ENCODE measurements around the gene UQCRC1.

UQCRC1 gene

DNA sequence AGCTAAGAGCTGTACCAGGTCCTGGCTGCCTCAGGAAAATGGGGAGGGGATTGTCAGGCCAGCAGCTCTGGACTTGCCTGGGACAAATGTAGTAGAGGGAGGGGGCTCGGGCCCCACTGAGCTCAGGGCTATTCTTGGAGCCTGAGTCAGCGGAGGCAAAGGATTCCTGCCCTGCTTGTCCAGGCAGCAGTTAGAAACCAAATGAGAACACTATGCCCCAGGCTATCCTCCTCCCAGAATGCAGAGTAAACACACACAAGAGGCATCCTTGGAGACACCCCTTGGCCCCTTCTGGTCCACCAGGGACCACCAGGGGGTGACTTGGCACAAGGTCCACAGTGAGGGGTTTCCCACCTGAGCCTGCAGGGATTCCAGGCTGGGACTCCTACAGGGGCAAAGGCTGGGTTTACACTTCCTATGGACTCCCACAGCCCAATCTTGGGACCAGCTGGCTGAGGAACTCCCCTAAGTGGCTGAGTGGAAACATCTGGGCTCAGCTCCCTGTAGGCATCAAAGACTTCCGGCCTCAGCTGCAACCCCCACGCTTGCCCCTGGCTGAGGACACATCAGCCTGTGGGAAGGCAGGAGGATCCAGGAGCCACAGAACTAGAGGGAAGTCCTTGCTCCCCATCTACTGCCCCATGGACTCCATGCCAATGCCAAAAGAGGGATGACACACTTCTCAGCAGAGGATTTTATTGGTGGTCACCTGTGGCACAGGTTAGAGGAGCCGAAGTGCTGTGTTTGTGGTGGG is 10.9 kb downstream of the UQCRC1 start:
- DNase-seq, result no peak

- DNase-seq, result no peak
These were observed 12.0 kb downstream of the UQCRC1 start for GRCh38 chr3:48597408-48597800.

DNA sequence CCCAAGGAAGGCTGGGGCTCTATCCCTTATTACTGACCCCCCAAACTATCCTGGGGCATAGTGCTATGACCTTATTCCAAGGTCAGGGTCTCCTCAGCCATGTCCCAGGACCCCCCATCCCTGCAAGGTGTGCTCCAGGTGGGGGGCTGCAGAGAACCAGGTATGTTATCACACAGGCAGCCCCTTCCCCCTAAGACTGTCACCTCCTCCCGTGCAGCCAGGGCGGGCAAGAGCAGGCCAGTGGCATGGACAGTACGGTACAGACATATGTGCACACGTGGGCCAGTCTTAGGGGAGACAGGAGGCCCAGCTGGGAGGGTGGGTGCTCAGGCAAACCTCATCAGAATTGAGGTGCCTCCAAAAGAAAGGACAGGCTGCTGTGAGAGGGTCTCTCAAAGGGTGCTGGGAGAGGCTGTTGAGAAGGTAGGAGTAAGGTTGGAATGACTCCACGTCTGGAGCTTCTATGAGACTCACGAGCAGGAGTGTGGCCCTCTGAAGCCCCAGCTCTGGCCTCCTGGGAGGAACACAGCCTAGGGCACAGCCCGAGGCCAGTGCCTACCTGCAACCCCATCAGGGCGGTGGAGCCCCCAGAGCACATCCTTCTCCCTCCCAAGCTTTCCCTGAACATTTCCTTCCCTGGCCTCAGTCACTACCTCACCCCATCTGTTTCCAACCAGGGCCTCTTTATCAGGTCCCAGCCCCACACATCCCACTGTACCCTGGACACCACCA is 12.6 kb downstream of the UQCRC1 start:
- no peak for DNase-seq

DNA sequence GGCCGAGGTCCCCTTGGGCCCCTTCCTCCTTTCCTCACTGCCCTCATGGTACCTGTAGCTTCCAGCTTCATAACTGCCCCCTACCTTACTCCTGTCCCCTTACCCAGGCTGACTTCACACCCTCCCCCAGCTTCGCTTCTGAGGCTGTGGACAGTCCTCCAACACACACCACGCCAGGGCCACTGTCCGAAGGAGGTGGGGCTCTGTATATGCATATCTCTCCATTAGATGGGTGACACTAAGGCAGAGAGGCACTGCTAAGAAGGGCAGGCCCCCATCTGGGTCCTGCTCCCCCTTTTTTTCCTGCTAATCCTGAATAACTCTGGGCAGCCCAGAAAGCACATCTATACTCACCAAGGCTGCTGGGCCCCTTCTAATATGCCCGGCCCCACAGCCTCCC is 13.3 kb downstream of the UQCRC1 start:
- DNase-seq, result no peak

DNA sequence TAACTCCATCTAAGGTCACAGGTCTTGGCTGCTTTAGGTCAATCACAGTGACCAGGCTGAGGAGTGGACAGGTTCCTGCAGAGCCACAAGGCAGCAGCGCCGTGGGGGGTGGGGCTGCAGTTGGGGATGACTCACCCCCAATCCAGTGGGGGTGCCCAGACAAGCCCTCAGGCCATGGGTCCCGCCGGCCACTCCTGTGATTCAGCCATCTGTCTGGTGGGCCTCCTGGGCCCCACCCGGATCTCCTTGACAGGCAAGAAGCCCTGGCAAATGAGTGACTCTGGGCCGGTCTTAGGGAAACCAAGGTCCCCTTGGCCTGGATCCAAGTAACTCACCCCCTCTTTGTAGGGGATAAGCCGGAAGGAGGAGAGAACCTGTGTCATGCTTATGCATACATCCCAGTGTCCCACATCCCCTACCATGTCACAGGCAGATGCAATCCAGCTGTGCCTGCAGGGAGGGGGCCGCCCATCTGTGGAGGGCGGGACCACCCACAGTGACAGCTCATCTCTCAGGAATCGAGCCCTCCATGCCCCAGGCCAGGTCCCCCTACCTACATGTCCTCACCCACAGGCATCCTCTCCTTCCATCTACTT is 13.8 kb downstream of the UQCRC1 start:
- no peak for DNase-seq

DNA sequence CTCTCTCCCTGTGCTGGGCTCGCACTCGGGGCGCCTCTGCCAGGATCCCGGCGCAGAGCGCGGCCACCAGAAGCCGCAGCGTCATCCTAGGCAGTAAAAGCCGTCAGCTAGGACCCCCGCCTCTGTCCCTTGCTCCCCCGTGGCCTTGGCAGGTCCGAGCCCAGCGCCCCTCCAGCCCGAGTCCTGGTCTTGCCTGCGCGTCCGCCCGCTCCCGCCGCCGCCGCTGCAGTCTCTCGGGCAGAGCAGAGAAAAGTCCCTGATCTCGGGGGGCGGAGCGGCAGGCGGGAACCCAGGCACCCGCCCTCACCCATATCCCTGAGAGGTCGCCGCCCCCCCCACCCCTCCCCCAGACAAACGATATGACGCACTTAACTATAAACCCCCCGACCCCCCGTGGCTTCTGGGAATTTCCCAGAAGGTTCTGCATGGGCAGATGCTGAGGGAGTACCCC is 14.3 kb downstream of the UQCRC1 start, which contains the start of gene COL7A1:
COL7A1 (minus strand) TSS at position 255 of the 451 bp plus-strand sequence; CDS start at position 85, 170 bp downstream.
- no peak for DNase-seq

DNA sequence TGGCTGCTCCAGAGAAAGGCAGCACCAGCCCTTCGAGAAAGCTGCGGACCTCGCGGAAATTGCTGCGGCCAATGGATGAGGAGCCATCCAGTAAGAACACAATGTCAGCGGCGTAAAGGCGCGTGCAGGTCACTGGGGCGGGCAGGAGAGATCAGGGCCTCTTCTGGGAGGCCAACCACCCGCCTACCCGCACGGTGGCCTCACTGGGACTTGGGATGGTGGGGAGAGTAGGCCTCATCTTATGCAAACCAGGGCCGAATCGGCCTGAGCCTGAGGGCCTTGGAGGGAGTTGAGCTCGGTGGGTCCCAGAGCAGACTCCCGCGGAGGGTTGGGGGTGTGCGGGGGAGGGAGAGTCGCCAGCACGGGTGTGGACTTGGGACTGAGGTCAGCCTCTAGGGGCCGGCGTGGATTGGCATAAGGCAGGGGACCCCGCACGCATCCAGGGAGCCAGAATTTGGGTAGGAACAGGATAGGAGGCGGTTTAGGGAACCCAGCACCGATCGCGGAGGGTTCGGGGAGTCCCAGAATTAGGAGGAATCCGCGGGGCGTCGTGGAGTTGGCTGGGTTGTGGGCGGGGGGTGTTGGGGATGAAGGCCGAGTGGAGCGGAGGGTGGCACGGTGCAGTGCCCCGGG is 14.9 kb downstream of the UQCRC1 start:
- DNase-seq, result no peak

DNA sequence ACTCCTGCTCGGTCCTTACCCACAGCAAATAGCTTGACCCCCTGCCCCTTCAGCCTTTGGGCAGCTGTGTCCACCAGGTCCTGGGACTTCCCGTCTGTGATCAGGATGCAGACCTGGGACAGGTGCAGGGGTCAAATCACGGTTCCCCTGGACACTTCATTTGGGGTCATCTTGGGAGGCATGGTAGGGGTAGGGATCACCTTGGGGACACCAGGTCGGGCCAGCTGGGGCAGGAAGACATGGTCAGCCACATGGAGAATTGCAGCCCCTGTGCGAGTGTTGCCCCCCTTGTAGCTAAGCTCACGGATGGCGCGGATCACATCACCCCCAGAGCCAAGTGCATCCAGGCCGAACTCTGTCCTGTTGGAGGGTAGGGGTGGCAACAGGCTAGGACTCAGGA is 16.1 kb downstream of the UQCRC1 start:
- no peak for DNase-seq

GRCh38 chr3:48592519-48593087 is 16.8 kb downstream of the UQCRC1 start:
- DNase-seq, result no peak

- no peak for DNase-seq
These were observed 17.4 kb downstream of the UQCRC1 start for GRCh38 chr3:48591886-48592518.

GRCh38 chr3:48591436-48591835 is 18.0 kb downstream of the UQCRC1 start:
- DNase-seq, result no peak

DNA sequence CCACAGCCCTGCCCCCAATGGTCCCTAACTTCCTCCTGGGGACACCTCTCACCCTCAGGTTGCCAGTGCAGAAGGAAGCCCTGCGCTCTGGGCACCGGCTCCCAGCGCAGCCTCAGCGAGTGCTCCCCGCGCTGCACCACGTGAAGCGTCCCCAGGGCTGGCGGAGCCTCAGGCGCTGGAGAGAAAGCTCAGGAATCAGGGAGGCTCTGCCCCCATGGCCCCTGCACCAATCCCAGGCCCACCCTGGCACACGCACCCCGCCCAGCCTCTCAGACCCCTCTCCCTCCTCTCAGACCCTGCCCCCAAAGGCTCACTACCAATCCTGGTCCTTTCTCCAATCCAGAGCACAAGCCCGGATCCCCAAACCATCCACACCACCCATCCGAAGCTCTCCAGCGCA is 21.2 kb downstream of the UQCRC1 start:
- no peak for DNase-seq

DNA sequence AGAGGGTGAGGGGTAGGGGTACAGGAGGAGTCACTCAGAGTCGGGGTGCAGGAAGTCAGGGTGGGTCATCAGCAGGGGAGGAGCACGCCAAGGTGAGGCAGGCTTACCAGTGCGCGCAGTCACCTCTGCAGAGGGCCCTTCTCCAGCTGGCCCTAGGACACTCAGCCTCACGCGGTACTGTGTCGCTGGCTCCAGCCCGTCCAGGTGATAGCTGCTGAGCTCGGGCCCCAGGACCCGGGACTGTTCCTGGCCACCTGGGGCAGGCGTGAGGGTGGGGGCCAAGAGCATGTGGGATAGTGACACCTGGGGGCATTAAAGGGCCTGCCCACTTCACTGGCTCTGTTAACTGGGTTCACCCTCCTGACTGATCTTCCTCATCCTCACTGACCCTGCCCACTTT is 21.8 kb downstream of the UQCRC1 start:
- no peak for DNase-seq

GRCh38 chr3:48585411-48585810 is 24.0 kb downstream of the UQCRC1 start:
- DNase-seq, result no peak

- DNase-seq, result no peak
These were observed 24.6 kb downstream of the UQCRC1 start for GRCh38 chr3:48584836-48585235.

DNA sequence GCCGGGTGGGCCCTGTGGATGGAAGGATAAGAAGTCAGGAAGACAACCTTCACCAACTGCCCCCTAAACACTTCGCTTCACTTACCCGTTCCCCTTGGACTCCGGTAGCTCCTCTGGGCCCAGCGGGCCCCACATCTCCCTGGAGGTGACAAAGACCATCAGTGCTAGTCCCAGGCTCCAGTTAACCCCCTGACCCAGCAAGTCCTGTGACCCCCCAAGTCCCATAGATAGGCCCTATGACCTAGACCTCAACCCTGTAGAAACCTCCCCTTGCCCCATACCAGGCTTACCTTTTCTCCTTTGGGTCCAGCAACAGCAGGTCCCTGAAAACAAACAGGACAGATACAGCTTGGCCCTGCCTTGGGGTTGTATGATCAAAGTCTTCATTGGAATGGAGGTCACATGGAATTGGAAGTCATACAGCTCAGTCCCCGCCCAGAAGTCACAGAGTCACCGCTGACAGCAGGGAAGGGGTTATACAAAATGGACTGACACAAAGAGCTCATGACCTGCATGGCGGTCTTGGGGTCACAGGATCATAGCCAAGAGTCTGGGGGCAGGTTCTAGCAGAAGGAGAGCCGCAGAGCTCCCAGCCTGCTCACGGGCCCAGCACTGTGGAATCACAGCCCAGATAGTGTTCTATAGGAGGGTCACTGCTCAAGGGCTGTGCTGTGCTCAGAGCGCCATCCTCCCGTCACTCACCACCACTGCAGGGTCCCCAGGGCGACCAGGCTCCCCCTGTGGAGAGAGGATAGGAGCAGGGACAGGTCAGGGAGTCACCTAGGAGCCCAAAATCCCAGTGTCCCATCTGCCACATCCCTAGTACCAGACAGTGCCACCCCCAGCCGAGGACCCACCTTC is 27.6 kb downstream of the UQCRC1 start:
- DNase-seq, result no peak

DNA sequence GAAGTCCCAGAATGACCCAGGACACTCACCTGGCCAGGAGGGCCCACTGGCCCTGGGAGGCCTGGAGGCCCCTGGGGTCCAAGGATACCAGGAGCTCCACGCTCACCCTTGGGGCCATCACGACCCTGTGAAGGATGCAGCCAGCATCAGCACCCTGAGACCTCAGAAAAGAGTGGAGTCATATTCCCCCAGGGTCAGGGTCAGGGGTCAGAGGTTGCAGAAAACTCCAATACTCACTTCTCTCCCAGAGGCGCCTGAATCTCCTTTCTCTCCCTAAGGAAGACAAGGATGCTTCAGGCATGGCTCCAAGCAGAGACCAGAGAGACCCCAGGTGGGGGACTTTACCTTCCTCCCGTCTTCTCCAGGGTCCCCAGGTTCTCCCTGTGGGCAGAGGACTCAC is 32.8 kb downstream of the UQCRC1 start:
- DNase-seq, result no peak

DNA sequence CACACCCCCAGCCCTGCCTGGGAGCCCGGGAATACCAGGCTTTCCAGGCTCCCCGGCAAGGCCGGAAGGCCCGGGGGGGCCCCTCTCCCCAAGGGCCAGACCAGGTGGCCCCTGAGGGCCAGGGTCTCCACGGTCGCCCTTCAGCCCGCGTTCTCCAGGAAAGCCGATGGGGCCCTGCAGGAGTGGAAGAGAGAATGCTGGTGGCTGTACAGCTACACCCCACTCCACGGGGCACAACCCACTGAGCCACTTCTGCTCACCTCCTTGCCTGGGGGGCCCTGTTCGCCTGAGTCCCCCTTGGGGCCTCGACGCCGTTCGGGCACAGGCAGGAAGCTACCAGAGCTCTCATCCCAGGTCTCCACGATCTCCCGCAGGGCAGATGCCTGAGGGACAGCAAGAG is 34.1 kb downstream of the UQCRC1 start:
- DNase-seq, result no peak

DNA sequence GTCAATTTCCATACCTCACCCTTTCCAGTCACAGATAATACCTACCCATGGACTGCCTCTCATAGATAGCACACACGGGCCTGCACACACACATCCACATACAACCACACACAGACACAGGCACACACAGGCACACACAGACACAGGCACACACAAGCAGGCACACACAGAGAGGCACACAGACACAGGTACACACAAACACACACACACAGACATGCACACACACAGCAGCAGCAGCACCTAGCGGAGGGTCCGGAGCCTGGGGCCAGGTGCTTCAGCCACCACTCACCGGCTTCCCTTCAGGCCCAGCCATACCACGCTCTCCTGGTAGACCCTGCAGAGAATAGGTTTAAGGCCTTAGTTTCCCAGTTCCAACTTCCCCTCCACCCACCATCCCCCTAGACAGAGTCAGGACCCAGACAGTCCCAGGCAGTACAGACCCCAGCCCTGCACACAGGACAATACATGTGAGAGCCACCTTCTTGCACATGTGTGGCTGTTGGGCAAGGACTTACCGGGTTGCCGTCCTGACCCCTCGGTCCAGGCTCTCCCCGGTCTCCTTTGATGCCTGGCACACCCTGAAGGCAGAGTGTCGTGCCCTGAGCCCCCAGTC is 35.4 kb downstream of the UQCRC1 start:
- no peak for DNase-seq

DNA sequence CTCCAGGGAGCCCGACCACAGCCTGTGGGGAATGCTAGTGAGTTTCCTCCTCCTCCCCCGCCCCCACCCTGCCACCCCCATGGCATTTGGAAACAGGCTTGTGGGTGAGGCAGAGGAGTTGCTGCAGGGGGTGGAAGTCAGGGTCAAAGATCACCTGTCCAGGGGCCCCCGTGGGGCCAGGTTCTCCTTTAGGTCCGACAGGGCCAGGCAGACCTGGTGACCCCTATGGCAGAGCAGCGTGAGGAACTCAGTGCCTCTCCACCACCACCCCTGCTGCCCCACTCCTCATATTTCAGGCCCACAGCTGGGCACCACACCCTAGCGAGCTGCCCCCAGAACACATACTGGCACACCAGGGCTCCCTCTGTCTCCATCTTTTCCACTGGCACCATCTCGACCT is 36.9 kb downstream of the UQCRC1 start:
- DNase-seq, result no peak

GRCh38 chr3:48571938-48572337 is 37.5 kb downstream of the UQCRC1 start:
- DNase-seq, result no peak
